Thoracic aorta (tissue), 2 donors: Measurements from ENCODE around the gene JMJD8. TPM values are rescaled to one million over a fixed set of nuclear protein-coding genes. Genes with fewer than 3 reads are reported as not detected.

Experiments used
- ATAC-seq: fragments of 150-250 bp; one replicate; pipeline ENCODE4 v1.8.0; 2017; ENCODE audit warnings: low read depth; ENCODE audit not compliant: insufficient number of reproducible peaks, low FRiP score
- DNase-seq: peaks from one replicate; pipeline ENCODE4 v3.0.0-alpha.2; 2020; ENCODE audit warnings: low spot score
- H3K27ac ChIP-seq, 2 donors: fragments of 200-600 bp; sonication (generic); 1 replicate in 1 of 2; 2 replicates in 1 of 2; pipeline ENCODE4 v1.5.1; 2016; ENCODE audit warnings: mild to moderate bottlenecking in 2 of 2, moderate library complexity in 2 of 2
- H3K27me3 ChIP-seq: fragments of 200-600 bp; sonication (generic); replicated peaks from 2 replicates; pipeline ENCODE4 v1.6.0; 2016; ENCODE audit warnings: mild to moderate bottlenecking; ENCODE audit not compliant: insufficient read depth
- H3K36me3 ChIP-seq: fragments of 200-600 bp; sonication (generic); one replicate; pipeline ENCODE4 v1.5.1; 2016
- H3K4me1 ChIP-seq, 2 donors: fragments of 200-600 bp; sonication (generic); 1 replicate in 1 of 2; 2 replicates in 1 of 2; pipeline versions ENCODE4 v1.5.1 to v1.6.0; 2016; ENCODE audit warnings: low read depth in 2 of 2, mild to moderate bottlenecking in 1 of 2; ENCODE audit not compliant: control insufficient read depth in 1 of 2
- H3K4me3 ChIP-seq: fragments of 200-600 bp; sonication (generic); 2 replicates; pipeline ENCODE4 v1.5.1; 2016; ENCODE audit warnings: mild to moderate bottlenecking
- H3K9me3 ChIP-seq: fragments of 200-600 bp; sonication (generic); 2 replicates; pipeline ENCODE4 v1.5.1; 2016
- CTCF ChIP-seq: fragments of 200-600 bp; sonication (generic); IDR thresholded peaks from one replicate; pipeline ENCODE4 v1.5.1; 2019; ENCODE audit warnings: antibody characterized with exemption
- total RNA-seq, 2 donors: library from RNA; depleted of rRNA; stranded (reverse); fragments of >200 nt; gene quantifications; one replicate each; pipeline versions ENCODE4 v1.1.0 to v1.2.3, GENCODE V29; 2016

The JMJD8 gene
- total RNA-seq, 2 donors from 2014 or later: 98.7 to 128 TPM

GRCh38 chr16:673399-673991 is 10.6 kb downstream of the JMJD8 start:
- no peak for TF ChIP-seq CTCF
- H3K4me1 ChIP-seq: peaks cover 12 to 27% of the 10 kb centered on the region in 2 donors
- DNase-seq: no peak
- ATAC-seq: no peak
- no peak overlapping the region for H3K4me3 ChIP-seq
- H3K36me3 ChIP-seq: peaks cover 35% of the 10 kb centered on the region
- no peaks in the 10 kb centered on the region for H3K9me3 ChIP-seq
- no peak overlapping the region for H3K27ac ChIP-seq
- H3K27me3 ChIP-seq: no peaks in the 10 kb centered on the region

DNA sequence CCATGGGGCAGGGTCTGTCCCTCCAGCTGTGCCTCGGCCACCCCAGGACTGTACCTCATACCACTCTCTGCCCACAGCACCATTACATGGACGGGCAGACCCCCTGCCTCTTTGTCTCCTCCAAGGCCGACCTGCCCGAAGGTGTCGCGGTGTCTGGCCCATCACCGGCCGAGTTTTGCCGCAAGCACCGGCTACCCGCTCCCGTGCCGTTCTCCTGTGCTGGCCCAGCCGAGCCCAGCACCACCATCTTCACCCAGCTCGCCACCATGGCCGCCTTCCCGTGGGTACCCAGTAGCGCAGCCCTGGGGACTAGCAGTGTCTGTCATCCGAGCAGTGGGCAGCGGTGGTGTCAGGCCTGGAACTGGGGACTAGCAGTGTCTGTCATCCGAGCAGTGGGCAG is 11.3 kb downstream of the JMJD8 start:
- Histone ChIP-seq H3K27ac (no peak overlapping the region), H3K4me3 (no peak overlapping the region), H3K27me3 (no peaks in the 10 kb centered on the region), H3K9me3 (no peaks in the 10 kb centered on the region), H3K36me3 (peaks cover 35% of the 10 kb centered on the region), H3K4me1 (peaks cover 12 to 27% of the 10 kb centered on the region in 2 donors)
- ATAC-seq (no peak), DNase-seq (no peak)
- no peak for TF ChIP-seq CTCF

DNA sequence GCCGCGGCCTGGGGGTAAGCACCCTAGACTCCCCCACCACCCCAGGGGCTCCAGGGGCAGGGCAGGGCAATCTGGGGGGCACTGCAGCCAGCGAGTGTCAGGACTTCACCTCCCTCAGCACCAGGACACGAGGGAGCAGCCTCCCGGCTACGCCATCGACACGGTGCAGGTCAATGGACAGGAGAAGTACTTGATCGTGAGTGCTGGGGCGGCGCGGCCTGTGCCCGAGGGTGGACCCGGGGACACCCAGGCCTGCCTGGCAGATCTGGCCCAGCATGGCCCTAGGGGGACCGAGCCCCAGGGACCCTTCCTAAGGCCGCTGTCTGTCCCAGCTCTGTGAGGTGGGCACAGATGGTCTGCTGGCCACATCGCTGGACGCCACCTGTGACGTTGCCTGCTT is 11.8 kb downstream of the JMJD8 start:
- H3K27me3 ChIP-seq: no peaks in the 10 kb centered on the region
- H3K27ac ChIP-seq: no peak overlapping the region
- no peaks in the 10 kb centered on the region for H3K9me3 ChIP-seq
- no peak overlapping the region for H3K4me3 ChIP-seq
- ATAC-seq: no peak
- peaks cover 12 to 30% of the 10 kb centered on the region in 2 donors for H3K4me1 ChIP-seq
- peaks cover 35% of the 10 kb centered on the region for H3K36me3 ChIP-seq
- no peak for TF ChIP-seq CTCF
- DNase-seq: no peak

DNA sequence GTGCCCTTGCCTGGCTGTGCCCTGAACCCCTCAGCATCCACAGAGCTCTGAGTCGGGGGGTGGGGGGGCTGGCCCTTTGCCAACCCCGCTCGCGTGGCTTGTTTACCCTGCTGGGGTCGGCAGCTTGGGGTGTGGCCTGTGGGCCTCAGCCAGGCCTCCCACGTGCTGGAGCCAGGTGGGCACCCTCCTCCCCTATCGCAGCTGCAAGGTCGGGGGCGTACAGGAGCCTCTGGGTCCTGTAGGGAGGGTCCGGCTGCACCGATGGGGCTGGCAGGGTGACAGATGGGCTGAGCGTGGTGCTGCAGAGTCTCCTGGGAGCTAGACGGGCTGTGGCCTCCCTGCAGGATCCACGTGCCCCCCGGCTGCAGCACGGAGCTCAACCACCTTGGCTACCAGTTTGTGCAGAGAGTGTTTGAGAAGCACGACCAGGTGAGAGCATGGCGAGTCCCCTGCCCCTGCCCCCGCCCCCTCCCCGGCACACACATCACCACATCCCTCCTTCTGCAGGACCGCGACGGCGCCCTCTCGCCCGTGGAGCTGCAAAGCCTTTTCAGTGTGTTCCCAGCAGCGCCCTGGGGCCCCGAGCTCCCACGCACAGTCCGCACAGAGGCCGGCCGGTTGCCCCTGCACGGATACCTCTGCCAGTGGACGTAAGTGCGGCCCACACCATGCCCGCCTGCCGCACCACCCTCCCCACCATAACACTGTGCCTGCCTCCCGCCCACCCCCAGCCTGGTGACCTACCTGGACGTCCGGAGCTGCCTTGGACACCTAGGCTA is 12.6 kb downstream of the JMJD8 start:
- TF ChIP-seq CTCF: no peak
- peaks cover 12 to 32% of the 10 kb centered on the region in 2 donors for H3K4me1 ChIP-seq
- H3K27ac ChIP-seq: no peak overlapping the region
- DNase-seq (no peak), ATAC-seq (no peak)
- H3K27me3 ChIP-seq: no peaks in the 10 kb centered on the region
- H3K4me3 ChIP-seq: no peak overlapping the region
- H3K36me3 ChIP-seq: peaks cover 35% of the 10 kb centered on the region
- no peaks in the 10 kb centered on the region for H3K9me3 ChIP-seq

DNA sequence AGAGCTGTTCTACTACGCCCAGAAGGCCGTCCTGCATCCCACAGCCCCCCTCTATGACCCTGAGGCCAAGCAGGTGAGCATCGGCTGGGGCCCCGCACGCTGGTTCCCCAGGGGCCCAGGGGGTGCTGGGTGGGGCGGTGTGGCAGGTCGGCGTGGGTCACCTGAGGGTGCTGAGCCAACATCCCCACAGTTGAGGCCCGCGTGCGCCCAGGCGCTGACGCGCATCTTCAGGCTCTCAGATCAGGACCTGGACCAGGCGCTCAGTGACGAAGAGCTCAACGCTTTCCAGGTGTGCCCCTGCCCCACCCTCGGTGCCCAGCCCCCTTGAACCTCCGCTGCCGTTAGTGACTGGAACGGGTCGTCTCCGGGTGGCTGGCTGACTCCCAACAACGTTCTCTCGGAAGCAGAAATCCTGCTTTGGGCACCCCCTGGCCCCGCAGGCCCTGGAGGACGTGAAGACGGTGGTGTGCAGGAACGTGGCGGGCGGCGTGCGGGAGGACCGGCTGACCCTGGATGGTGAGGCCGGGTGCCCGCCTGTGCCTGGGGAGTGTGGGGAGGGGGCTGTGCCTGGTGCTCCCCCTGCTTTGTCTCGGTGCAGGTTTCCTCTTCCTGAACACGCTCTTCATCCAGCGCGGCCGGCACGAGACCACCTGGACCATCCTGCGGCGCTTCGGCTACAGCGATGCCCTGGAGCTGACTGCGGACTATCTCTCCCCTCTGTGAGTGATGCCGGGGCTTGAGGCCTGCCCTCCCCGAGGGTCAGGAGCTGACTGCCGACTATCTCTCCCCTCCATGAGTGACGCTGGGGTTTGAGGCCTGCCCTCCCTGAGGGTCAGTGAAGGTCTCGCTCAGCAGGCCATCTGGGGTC is 13.4 kb downstream of the JMJD8 start:
- TF ChIP-seq CTCF: no peak
- peaks cover 12 to 27% of the 10 kb centered on the region in 2 donors for H3K4me1 ChIP-seq
- no peak overlapping the region for H3K27ac ChIP-seq
- DNase-seq: no peak
- ATAC-seq: no peak
- no peaks in the 10 kb centered on the region for H3K9me3 ChIP-seq
- H3K36me3 ChIP-seq: peaks cover 35% of the 10 kb centered on the region
- no peaks in the 10 kb centered on the region for H3K27me3 ChIP-seq
- no peak overlapping the region for H3K4me3 ChIP-seq
